Spinal cord (tissue), 10 donors: ENCODE measurements around the gene RAB5B. TPM values are rescaled to one million over a fixed set of nuclear protein-coding genes. Genes with fewer than 3 reads are reported as not detected.

Experiments used
- DNase-seq, 6 donors: peaks; one replicate each; pipeline versions ENCODE4 v3.0.0 to v3.0.0-alpha.2; 2013 to 2015; ENCODE audit warnings: low spot score in 6 of 6, low read depth in 4 of 6
- H3K27ac ChIP-seq: one replicate; pipeline ENCODE4 v1.5.1; 2013; ENCODE audit warnings: low read depth, low read length, control low read depth
- H3K27me3 ChIP-seq: one replicate; pipeline ENCODE4 v1.6.1; 2013; ENCODE audit warnings: low read length; ENCODE audit not compliant: control insufficient read depth, insufficient read depth
- H3K36me3 ChIP-seq: one replicate; pipeline ENCODE4 v1.6.1; 2013; ENCODE audit warnings: low read length; ENCODE audit not compliant: control insufficient read depth, insufficient read depth
- H3K4me1 ChIP-seq: one replicate; pipeline ENCODE4 v1.6.1; 2013; ENCODE audit warnings: low read length; ENCODE audit not compliant: control insufficient read depth, insufficient read depth
- H3K4me3 ChIP-seq: one replicate; pipeline ENCODE4 v1.5.1; 2013; ENCODE audit warnings: low read depth, low read length, control low read depth
- H3K9me3 ChIP-seq: one replicate; pipeline ENCODE4 v1.6.1; 2013; ENCODE audit warnings: low read length; ENCODE audit not compliant: control insufficient read depth, insufficient read depth
- WGBS: methylation state at CpG from one replicate; pipeline ENCODE4 v1.1.5; 2013; ENCODE audit warnings: missing lambda C conversion rate; ENCODE audit not compliant: insufficient coverage; 5-methylcytosine and 5-hydroxymethylcytosine counted together
- long read RNA-seq, 4 donors: transcript quantifications; one replicate each; lab custom pipeline, GENCODE V29; 2026
- polyA plus RNA-seq, 2 donors: library from polyadenylated mRNA; unstranded; fragments of 120-200 nt; gene quantifications; one replicate each; pipeline ENCODE4 v1.2.1, GENCODE V29; 2013; ENCODE audit not compliant: insufficient read length in 2 of 2
- total RNA-seq, 2 donors: library from RNA; depleted of rRNA in 1 of 2; stranded (reverse); fragments of 120-200 nt in 1 of 2; fragments of >200 nt in 1 of 2; gene quantifications; one replicate each; pipeline versions ENCODE4 v1.2.3 to v1.2.4, GENCODE V29; 2013 to 2014
- donor health status: healthy.

Gene RAB5B, protein sequence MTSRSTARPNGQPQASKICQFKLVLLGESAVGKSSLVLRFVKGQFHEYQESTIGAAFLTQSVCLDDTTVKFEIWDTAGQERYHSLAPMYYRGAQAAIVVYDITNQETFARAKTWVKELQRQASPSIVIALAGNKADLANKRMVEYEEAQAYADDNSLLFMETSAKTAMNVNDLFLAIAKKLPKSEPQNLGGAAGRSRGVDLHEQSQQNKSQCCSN
- 10 to 100 TPM; 77.5 to 93.7 TPM for total RNA-seq
- 100 to 1,000 TPM; 153 to 160 TPM for polyA plus RNA-seq
- long read RNA-seq, donor 1, full-length matches to known transcripts: 57 of 117 reads
- long read RNA-seq, donor 1, partial matches to known transcripts: 60 of 117 reads
- long read RNA-seq, donor 1, other reads (novel, unspliced or antisense): 0 of 117 reads
- long read RNA-seq, donor 2, full-length matches to known transcripts: 18 of 47 reads
- long read RNA-seq, donor 2, partial matches to known transcripts: 29 of 47 reads
- long read RNA-seq, donor 2, other reads (novel, unspliced or antisense): 0 of 47 reads
- long read RNA-seq, donor 3, full-length matches to known transcripts: 31 of 96 reads
- long read RNA-seq, donor 3, partial matches to known transcripts: 65 of 96 reads
- long read RNA-seq, donor 3, other reads (novel, unspliced or antisense): 0 of 96 reads
- long read RNA-seq, donor 4, full-length matches to known transcripts: 49 of 127 reads
- long read RNA-seq, donor 4, partial matches to known transcripts: 78 of 127 reads
- long read RNA-seq, donor 4, other reads (novel, unspliced or antisense): 0 of 127 reads

DNA sequence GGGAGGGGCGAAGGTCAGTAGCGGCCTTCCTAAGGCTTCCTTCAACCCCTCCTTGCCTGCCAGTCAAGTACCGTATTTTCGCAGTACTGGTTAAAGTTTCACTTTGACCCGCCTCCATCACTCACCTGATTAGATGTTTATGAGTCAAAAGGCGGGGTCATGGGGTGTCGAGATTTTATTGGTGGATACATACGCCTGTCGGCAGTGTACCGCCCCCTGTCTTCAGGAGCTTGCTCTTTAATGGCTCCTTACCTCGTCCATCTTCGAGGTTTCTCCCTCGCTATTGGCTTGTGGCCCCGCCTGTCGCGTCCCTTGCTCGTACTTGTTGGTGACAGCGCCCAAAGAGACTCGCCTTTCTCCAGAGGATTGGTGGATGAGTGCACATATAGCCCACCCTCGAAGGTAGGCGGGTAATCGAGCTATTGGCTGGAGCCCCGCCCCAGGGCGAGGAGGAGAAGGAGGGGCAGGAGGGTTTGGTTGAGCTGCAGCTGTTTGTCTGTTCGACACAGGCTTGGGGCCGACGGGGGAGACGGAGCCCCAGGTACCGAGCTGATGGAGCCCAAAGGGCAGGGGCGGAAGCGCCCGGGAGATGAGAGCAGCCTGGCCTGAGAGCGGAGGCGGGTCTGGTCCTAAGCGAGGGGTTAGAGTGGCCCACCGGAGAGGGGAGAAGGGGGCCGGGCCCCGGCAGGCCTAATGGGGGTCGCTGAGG lies at the start of gene RAB5B:
Gene RAB5B (plus strand): TSS at position 480 of the 709 bp plus-strand sequence. CDS start 12,883 bp downstream, outside the sequence.
- peak within 1 kb of the TSS; percentile 88 for H3K4me3 ChIP-seq
- peaks cover 8% of the 10 kb centered on the region for H3K36me3 ChIP-seq
- H3K4me1 ChIP-seq: peaks cover 3% of the 10 kb centered on the region
- peak within 1 kb of the TSS; percentile 94 for H3K27ac ChIP-seq
- H3K9me3 ChIP-seq: no peaks in the 10 kb centered on the region
- DNase-seq: peak; percentile 99 to 100 (median 100)
- H3K27me3 ChIP-seq: no peaks in the 10 kb centered on the region
- WGBS: 0% methylated on average over 34 of the region's 39 CpGs

DNA sequence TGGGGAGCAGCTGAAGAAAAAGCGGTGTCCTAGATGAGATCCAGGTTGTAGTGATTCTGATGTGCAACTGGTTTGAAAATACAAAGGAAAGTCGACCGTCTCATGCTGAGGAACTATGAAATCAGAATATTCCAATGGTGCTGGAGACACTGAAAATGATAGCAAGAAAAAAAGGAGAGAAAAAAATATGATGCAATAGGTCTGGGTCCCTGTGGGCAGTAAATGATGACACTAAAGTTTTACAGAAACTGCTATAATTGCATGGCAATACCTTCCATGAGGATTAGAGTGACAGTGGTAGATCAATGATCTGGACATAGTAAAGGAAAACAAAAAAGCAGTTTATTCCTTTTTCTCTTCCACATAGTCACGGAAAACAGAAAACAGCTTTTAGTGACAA lies 48.5 kb upstream of the RAB5B start:
- no peaks in the 10 kb centered on the region for H3K27me3 ChIP-seq
- WGBS: 88% methylated on average over 3 of the region's 4 CpGs
- H3K4me1 ChIP-seq: peaks cover 11% of the 10 kb centered on the region

DNA sequence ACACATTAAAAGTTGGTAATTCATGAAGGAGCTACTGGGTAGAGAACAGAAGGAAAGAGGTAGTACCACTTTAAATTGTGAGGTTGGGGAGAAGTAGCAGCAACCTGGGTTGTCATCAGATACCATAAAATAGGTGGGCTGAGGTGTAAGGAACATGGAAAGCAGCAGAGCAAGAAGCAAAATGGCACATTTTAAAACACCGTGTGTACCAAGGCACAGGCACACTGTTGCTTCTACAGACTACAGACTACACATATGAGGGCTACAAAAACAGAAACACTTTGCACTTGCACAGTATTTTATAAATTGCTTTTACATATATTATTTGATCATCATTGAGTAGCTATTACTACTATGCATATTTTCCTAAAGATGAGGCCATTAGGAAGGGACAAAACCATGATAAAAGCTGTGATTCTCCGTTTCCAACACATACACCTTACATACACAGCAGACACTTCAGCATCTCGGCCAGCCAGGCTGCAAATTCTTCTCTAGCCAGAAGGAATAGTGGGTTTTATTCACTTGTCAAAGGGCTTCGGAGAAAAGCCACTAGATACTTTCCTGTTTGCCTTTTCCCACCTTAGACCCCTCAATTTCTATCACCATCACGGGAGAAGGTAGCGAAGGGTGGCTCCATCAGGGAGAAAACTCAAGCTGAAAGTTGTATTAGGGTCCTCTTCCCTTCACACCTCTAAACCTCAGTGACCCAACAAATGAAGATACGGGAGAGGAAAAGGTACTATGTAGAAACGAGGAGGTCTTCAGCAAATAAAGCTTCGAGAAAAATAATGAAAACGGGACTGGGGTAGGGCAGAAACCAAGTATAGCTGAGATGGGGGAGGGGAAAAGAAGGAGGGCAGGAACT lies 47.8 kb upstream of the RAB5B start:
- H3K9me3 ChIP-seq: no peaks in the 10 kb centered on the region
- DNase-seq: no peak
- H3K4me1 ChIP-seq: peaks cover 14% of the 10 kb centered on the region
- H3K27me3 ChIP-seq: no peaks in the 10 kb centered on the region
- peaks cover 3% of the 10 kb centered on the region for H3K36me3 ChIP-seq
- H3K4me3 ChIP-seq: peak overlapping the region; percentile 91
- 4% methylated on average over 4 of the region's 10 CpGs for WGBS
- peak overlapping the region; percentile 95 for H3K27ac ChIP-seq

More for the DNA sequence above, 48.5 kb upstream of the RAB5B start:
- H3K36me3 ChIP-seq: peaks cover 3% of the 10 kb centered on the region
- no peak for DNase-seq
- H3K9me3 ChIP-seq: no peaks in the 10 kb centered on the region
- H3K27ac ChIP-seq: no peak overlapping the region
- H3K4me3 ChIP-seq: no peak overlapping the region

DNA sequence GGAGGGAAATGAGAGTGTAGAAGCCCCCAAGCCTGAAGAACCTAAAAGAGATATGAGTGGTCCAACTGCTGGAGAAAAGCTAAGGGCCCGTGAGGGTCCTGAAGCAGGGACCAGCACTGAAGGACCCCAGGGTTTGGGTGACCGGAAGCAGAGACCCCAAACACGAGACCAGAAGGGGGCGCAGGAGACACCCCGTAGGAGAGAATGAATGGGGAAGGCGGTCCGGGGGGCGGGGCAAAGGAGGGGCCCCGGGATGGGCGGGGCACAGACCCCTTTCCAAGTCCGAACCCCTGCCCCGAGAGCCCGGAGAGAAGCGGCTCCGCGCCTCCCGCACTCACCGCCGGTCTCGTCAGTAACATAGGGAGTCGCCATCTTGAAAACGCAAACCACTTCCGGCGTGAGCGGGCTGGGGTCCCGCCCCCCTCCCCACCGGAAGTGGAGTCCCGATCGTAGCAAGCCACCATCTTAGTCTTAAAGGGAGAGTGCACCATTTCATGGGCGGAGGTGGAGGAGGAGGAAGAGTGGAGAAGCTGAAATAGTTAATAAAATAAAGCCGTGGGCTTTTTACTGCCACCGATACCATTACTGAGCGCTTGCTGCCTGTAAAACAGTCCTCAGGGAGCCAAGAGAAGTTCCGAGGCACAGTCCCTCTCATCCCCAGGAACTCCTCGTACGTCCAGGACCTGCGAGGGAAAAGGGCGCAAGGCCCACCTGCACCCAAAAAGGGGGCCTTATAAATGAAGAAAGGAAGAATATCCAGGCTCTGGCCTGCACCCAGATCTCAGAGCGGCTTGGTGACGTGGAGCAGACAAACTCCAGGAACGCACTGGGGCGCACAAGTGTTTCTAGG lies 46.9 kb upstream of the RAB5B start:
- peak overlapping the region; percentile 91 for H3K4me3 ChIP-seq
- no peaks in the 10 kb centered on the region for H3K27me3 ChIP-seq
- peak overlapping the region; percentile 95 for H3K27ac ChIP-seq
- peak; percentile 89 to 99 (median 93) for DNase-seq
- no peaks in the 10 kb centered on the region for H3K9me3 ChIP-seq
- peaks cover 19% of the 10 kb centered on the region for H3K4me1 ChIP-seq
- peaks cover 3% of the 10 kb centered on the region for H3K36me3 ChIP-seq
- under 1% methylated on average over 39 of the region's 42 CpGs for WGBS

DNA sequence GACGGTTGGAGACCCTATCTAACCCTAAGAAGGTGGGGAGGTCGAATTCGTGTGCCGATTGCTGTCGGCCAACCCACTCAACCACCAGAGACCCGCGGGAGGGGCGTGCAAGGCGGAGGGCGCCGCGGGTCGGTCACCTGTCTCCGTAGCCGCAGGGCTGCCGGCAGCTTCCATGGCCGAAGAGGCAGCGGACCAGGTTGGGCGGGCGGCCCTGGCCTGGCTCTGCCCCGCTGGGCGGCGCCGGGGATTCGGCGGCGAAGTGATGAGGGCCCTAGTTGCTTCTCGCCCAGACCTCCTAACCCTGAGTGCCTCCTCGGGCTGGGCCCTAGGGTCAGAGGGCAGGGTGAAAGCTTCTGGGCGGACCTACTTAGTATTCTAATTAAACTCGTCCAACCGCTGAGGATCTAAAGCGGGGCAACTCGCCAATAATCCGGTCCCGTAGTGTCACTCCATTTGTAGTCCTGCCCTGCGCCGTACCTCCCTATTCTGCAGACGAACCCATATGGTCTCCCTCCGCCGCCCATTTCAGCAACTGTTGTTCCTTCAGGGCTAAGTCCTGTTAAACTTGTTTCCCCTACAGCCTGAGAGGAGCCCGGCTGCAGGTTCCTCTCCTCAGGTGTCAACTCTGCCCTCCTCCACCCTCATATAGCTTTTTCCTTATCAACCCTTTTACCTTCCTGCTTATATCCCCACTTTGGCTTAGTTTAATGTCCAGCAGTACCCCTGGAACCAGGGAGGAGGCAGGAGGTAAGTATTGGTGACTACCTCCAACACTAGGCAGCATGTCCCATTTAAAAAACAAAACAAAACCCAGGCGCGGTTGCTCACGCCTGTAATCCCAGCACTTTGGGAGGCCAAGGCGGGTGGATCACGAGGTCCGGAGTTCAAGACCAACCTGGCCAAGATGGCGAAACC lies 46.0 kb upstream of the RAB5B start, which contains the start of gene PYM1:
Gene PYM1 (minus strand): TSS at position 307 of the 915 bp plus-strand sequence. CDS start 133 bp downstream, at position 174.
- Histone ChIP-seq H3K9me3 (no peaks in the 10 kb centered on the region), H3K4me3 (peak within 1 kb of the TSS; percentile 91), H3K27me3 (peaks cover 2% of the 10 kb centered on the region), H3K27ac (peak within 1 kb of the TSS; percentile 95), H3K36me3 (no peaks in the 10 kb centered on the region), H3K4me1 (peaks cover 28% of the 10 kb centered on the region)
- 7% methylated on average over 48 of the region's 49 CpGs for WGBS
- peak in 2 of 6 donors; percentile 47 to 71 for DNase-seq

GRCh38 chr12:55929306-55929791 lies 44.5 kb upstream of the RAB5B start:
- 73% methylated on average over 1 of the region's 8 CpGs for WGBS
- Histone ChIP-seq H3K4me3 (no peak overlapping the region), H3K9me3 (no peaks in the 10 kb centered on the region), H3K36me3 (no peaks in the 10 kb centered on the region), H3K4me1 (peaks cover 28% of the 10 kb centered on the region), H3K27me3 (peaks cover 13% of the 10 kb centered on the region), H3K27ac (no peak overlapping the region)
- DNase-seq: no peak

- WGBS: no CpG with 5 or more reads among the region's 3 CpGs
- peak in 2 of 6 donors; percentile 75 to 84 for DNase-seq
- Histone ChIP-seq H3K4me1 (peaks cover 35% of the 10 kb centered on the region), H3K9me3 (no peaks in the 10 kb centered on the region), H3K36me3 (no peaks in the 10 kb centered on the region), H3K4me3 (peak within 1 kb of the TSS; percentile 76), H3K27ac (peak within 1 kb of the TSS; percentile 88), H3K27me3 (peaks cover 28% of the 10 kb centered on the region)
Measured at GRCh38 chr12:55930771-55931316, 43.0 kb upstream of the RAB5B start, which contains the start of gene DGKA. DGKA (plus strand) TSS chr12:55931162; CDS start chr12:55936504, 5,342 bp downstream.
